GM21737 (cell line): Measurements from ENCODE around the gene MTCL1.

ENCODE experiments used
- ATAC-seq: cut with Tn5 transposase; IDR thresholded peaks from one replicate; pipeline ENCODE4 v1.9.1; 2021; ENCODE audit warnings: mild to moderate bottlenecking, moderate library complexity; ENCODE audit not compliant: unreplicated experiment

Gene MTCL1

GRCh38 chr18:8806100-8806797 lies 100.9 kb downstream of the MTCL1 start:
- no peak for ATAC-seq

- ATAC-seq: no peak
These were observed 101.6 kb downstream of the MTCL1 start for GRCh38 chr18:8806798-8807487.

GRCh38 chr18:8807488-8807805 lies 102.1 kb downstream of the MTCL1 start:
- no peak for ATAC-seq

- ATAC-seq: no peak
These were observed 102.6 kb downstream of the MTCL1 start for GRCh38 chr18:8808001-8808400.

- no peak for ATAC-seq
These were observed 104.2 kb downstream of the MTCL1 start for GRCh38 chr18:8809514-8809913.

GRCh38 chr18:8810157-8810556 lies 104.8 kb downstream of the MTCL1 start:
- no peak for ATAC-seq

- no peak for ATAC-seq
These were observed 105.8 kb downstream of the MTCL1 start for GRCh38 chr18:8811115-8811514.

- no peak for ATAC-seq
These were observed 107.3 kb downstream of the MTCL1 start for GRCh38 chr18:8812631-8813030.

GRCh38 chr18:8813611-8814010 lies 108.3 kb downstream of the MTCL1 start:
- no peak for ATAC-seq

GRCh38 chr18:8814206-8814605 lies 108.8 kb downstream of the MTCL1 start:
- no peak for ATAC-seq

- ATAC-seq: no peak
These were observed 110.9 kb downstream of the MTCL1 start for GRCh38 chr18:8816220-8816619.

GRCh38 chr18:8816816-8817215 lies 111.5 kb downstream of the MTCL1 start:
- ATAC-seq: no peak

- ATAC-seq: no peak
These were observed 113.6 kb downstream of the MTCL1 start for GRCh38 chr18:8818982-8819381.

- no peak for ATAC-seq
These were observed 115.2 kb downstream of the MTCL1 start for GRCh38 chr18:8820396-8821082.

GRCh38 chr18:8821083-8821465 lies 115.7 kb downstream of the MTCL1 start:
- no peak for ATAC-seq

- ATAC-seq: no peak
These were observed 116.2 kb downstream of the MTCL1 start for GRCh38 chr18:8821531-8821930.

- no peak for ATAC-seq
These were observed 117.3 kb downstream of the MTCL1 start for GRCh38 chr18:8822643-8823042.

- ATAC-seq: no peak
These were observed 118.2 kb downstream of the MTCL1 start for GRCh38 chr18:8823530-8823929.

GRCh38 chr18:8824846-8825245 lies 119.5 kb downstream of the MTCL1 start:
- ATAC-seq: no peak

GRCh38 chr18:8825273-8825672 lies 119.9 kb downstream of the MTCL1 start:
- ATAC-seq: no peak

GRCh38 chr18:8825729-8826375 lies 120.5 kb downstream of the MTCL1 start:
- ATAC-seq: no peak

- ATAC-seq: no peak
These were observed 121.2 kb downstream of the MTCL1 start for GRCh38 chr18:8826514-8826913.
